GM23338 (cell line): ENCODE measurements around the gene ZC3H6. TPM values are rescaled to one million over a fixed set of nuclear protein-coding genes. Genes with fewer than 3 reads are reported as not detected.

Experiments used
- ATAC-seq: fragments of 200-7000 bp; cut with Tn5 transposase; 3 replicates; pipeline ENCODE4 v1.9.1; 2020
- DNase-seq: peaks from one replicate; pipeline ENCODE4 v3.0.0-alpha.2; 2015; ENCODE audit warnings: low spot score
- H2AFZ ChIP-seq: fragments of 200-600 bp; sonication (generic); 2 replicates; pipeline ENCODE4 v1.8.0; 2016; ENCODE audit warnings: antibody characterized with exemption, mild to moderate bottlenecking, moderate library complexity
- H3F3A ChIP-seq: fragments of 200-600 bp; sonication (generic); replicated peaks from 2 replicates; pipeline ENCODE4 v1.8.0; 2017; ENCODE audit warnings: antibody characterized with exemption, mixed run types, low read depth
- H3K27ac ChIP-seq: fragments of 200-600 bp; sonication (generic); 2 replicates; pipeline ENCODE4 v1.6.1; 2016; ENCODE audit warnings: low read depth
- H3K27me3 ChIP-seq: fragments of 200-600 bp; sonication (generic); 2 replicates; pipeline ENCODE4 v1.8.0; 2016; ENCODE audit warnings: mild to moderate bottlenecking, mixed run types, moderate library complexity; ENCODE audit not compliant: insufficient read depth
- H3K36me3 ChIP-seq: fragments of 200-600 bp; sonication (generic); 2 replicates; pipeline ENCODE4 v1.8.0; 2016; ENCODE audit warnings: mild to moderate bottlenecking; ENCODE audit not compliant: insufficient read depth
- H3K4me1 ChIP-seq: fragments of 200-600 bp; sonication (generic); 2 replicates; pipeline ENCODE4 v1.8.0; 2016; ENCODE audit warnings: mild to moderate bottlenecking, moderate library complexity; ENCODE audit not compliant: insufficient read depth
- H3K4me2 ChIP-seq: fragments of 200-600 bp; sonication (generic); 2 replicates; pipeline ENCODE4 v1.7.1; 2017; ENCODE audit warnings: mixed run types
- H3K4me3 ChIP-seq: fragments of 200-600 bp; sonication (generic); 2 replicates; pipeline ENCODE4 v1.6.1; 2016; ENCODE audit warnings: mixed run types
- H3K79me2 ChIP-seq: fragments of 200-600 bp; sonication (generic); replicated peaks from 2 replicates; pipeline ENCODE4 v1.8.0; 2017; ENCODE audit warnings: mild to moderate bottlenecking; ENCODE audit not compliant: insufficient read depth
- H3K9me2 ChIP-seq: fragments of 200-600 bp; sonication (generic); 2 replicates; pipeline ENCODE4 v1.8.0; 2017; ENCODE audit not compliant: insufficient read depth
- H4K20me1 ChIP-seq: fragments of 200-600 bp; sonication (generic); replicated peaks from 2 replicates; pipeline ENCODE4 v1.8.0; 2017; ENCODE audit warnings: mild to moderate bottlenecking; ENCODE audit not compliant: insufficient read depth
- H3K27ac Mint-ChIP-seq: 2 replicates; pipeline ENCODE4 v1.8.0; 2020; ENCODE audit warnings: inconsistent platforms, mild to moderate bottlenecking, moderate library complexity, mixed read lengths
- H3K27me3 Mint-ChIP-seq: 3 replicates; pipeline ENCODE4 v1.8.0; 2022; ENCODE audit warnings: low read depth, mild to moderate bottlenecking, moderate library complexity, mixed read lengths, inconsistent platforms; ENCODE audit not compliant: insufficient read depth, poor library complexity
- H3K36me3 Mint-ChIP-seq: 3 replicates; pipeline ENCODE4 v1.8.0; 2021; ENCODE audit warnings: low read depth, mild to moderate bottlenecking, inconsistent platforms, moderate library complexity, mixed read lengths
- H3K4me1 Mint-ChIP-seq: 3 replicates; pipeline ENCODE4 v1.8.0; 2020; ENCODE audit warnings: mild to moderate bottlenecking, inconsistent platforms, mixed read lengths
- H3K4me3 Mint-ChIP-seq: 3 replicates; pipeline ENCODE4 v1.8.0; 2021; ENCODE audit warnings: moderate library complexity, mild to moderate bottlenecking, inconsistent platforms, mixed read lengths
- H3K9me3 Mint-ChIP-seq: 3 replicates; pipeline ENCODE4 v1.8.0; 2020; ENCODE audit warnings: moderate library complexity, mild to moderate bottlenecking, inconsistent platforms, mixed read lengths
- CREB1 ChIP-seq: fragments of 250-450 bp; sonication (Bioruptor Pico); IDR thresholded peaks from 2 replicates; pipeline ENCODE4 v1.5.0; 2020; ENCODE audit warnings: low read depth, mild to moderate bottlenecking, moderate library complexity
- CTCF ChIP-seq, 2 experiments: fragments of 200-600 bp in 1 of 2; sonication (generic) in 1 of 2; conservative IDR thresholded peaks; 2 replicates each; pipeline versions ENCODE4 v1.5.1 to v1.6.1; 2016 to 2017; ENCODE audit warnings: antibody characterized with exemption in 2 of 2, low read depth in 2 of 2, mild to moderate bottlenecking in 2 of 2, moderate library complexity in 1 of 2
- ETS1 ChIP-seq: IDR thresholded peaks from 2 replicates; pipeline ENCODE4 v1.6.1; 2016; ENCODE audit warnings: antibody characterized with exemption
- EZH2phosphoT487 ChIP-seq: fragments of 200-600 bp; sonication (generic); IDR thresholded peaks from one replicate; pipeline ENCODE4 v1.8.1; 2018; ENCODE audit warnings: antibody characterized with exemption; ENCODE audit not compliant: unreplicated experiment
- NANOG ChIP-seq: IDR thresholded peaks from 2 replicates; pipeline ENCODE4 v1.6.1; 2016; ENCODE audit warnings: antibody characterized with exemption, borderline replicate concordance
- POLR2AphosphoS5 ChIP-seq: IDR thresholded peaks from 2 replicates; pipeline ENCODE4 v1.6.1; 2016; ENCODE audit warnings: antibody characterized with exemption, low read depth
- STAT1 ChIP-seq: IDR thresholded peaks from one replicate; pipeline ENCODE4 v1.6.1; 2016; ENCODE audit warnings: antibody characterized with exemption; ENCODE audit not compliant: unreplicated experiment
- ZNF331 ChIP-seq: fragments of 250-450 bp; sonication (Bioruptor Pico); IDR thresholded peaks from 2 replicates; pipeline ENCODE4 v1.5.0; 2020; ENCODE audit warnings: low read depth, mild to moderate bottlenecking, moderate library complexity
- ZNF462 ChIP-seq: fragments of 250-450 bp; sonication (Bioruptor Pico); IDR thresholded peaks from 2 replicates; pipeline ENCODE4 v1.5.0; 2020; ENCODE audit warnings: mild to moderate bottlenecking, moderate library complexity
- long read RNA-seq: library from polyadenylated mRNA; unstranded; transcript quantifications from one replicate; pipeline ENCODE4 v2.0.0, GENCODE V29; 2020; ENCODE audit not compliant: unreplicated experiment
- polyA plus RNA-seq: library from polyadenylated mRNA; unstranded; fragments of >200 nt; fragmentation: Nextera tagmentation; extraction: Ambion mirVana; gene quantifications from 2 replicates; pipeline ENCODE4 v1.2.1, GENCODE V29; 2016
- total RNA-seq: library from RNA; depleted of rRNA; stranded (reverse); fragments of >200 nt; shearing (Covaris generic); gene quantifications from 2 replicates; pipeline ENCODE4 v1.2.3, GENCODE V29; 2014; rRNA removed

ZC3H6 gene
- 6.3 and 8.0 TPM in 2 replicates for total RNA-seq
- 4.7 and 4.9 TPM in 2 replicates for polyA plus RNA-seq
- long read RNA-seq, partial matches to known transcripts, result 3 of 3 reads
- long read RNA-seq, other reads (novel, unspliced or antisense), result 0 of 3 reads

GRCh38 chr2:112275311-112275886 is at the start of gene ZC3H6:
Gene ZC3H6, plus strand, starts transcription at chr2:112275597. Its CDS starts 398 bp downstream, at chr2:112275995.
- H3K9me3 Mint-ChIP-seq, result no peaks in the 10 kb centered on the region; the same call in 2 of the 3 replicates
- peak; percentile 96 for DNase-seq
- H3K4me1 ChIP-seq, result peaks cover 7% of the 10 kb centered on the region; the same call in 1 of the 2 replicates
- no peaks in the 10 kb centered on the region for H3K9me2 ChIP-seq
- no peak for TF ChIP-seq CTCF (conservative IDR thresholded peaks at IDR 0.05; ENCODE audit: low read depth in 2 of 2)
- TF ChIP-seq POLR2AphosphoS5, result peak; percentile 97
- TF ChIP-seq CREB1 (CRISPR knock-in tag), result peak; percentile 84
- H2AFZ ChIP-seq, result peak within 1 kb of the TSS; percentile 82; the same call in 1 of the 2 replicates
- peaks cover 18% of the 10 kb centered on the region for H3K4me1 Mint-ChIP-seq
- no peaks in the 10 kb centered on the region for H4K20me1 ChIP-seq
- H3K4me3 ChIP-seq, result peak within 1 kb of the TSS; percentile 65
- ATAC-seq, result peak; percentile 92
- no peaks in the 10 kb centered on the region for H3F3A ChIP-seq
- no peaks in the 10 kb centered on the region for H3K27me3 ChIP-seq
- peak within 1 kb of the TSS; percentile 98 for H3K27ac Mint-ChIP-seq
- H3K4me3 Mint-ChIP-seq, result peak within 1 kb of the TSS; percentile 89
- H3K36me3 ChIP-seq, result no peaks in the 10 kb centered on the region
- no peaks in the 10 kb centered on the region for H3K79me2 ChIP-seq
- peak within 1 kb of the TSS; percentile 88 for H3K4me2 ChIP-seq
- no peaks in the 10 kb centered on the region for H3K36me3 Mint-ChIP-seq
- H3K27ac ChIP-seq, result peak within 1 kb of the TSS; percentile 100
- peaks cover 4% of the 10 kb centered on the region for H3K27me3 Mint-ChIP-seq

GRCh38 chr2:112229348-112229747 is 46.0 kb upstream of the ZC3H6 start:
- Histone ChIP-seq H3F3A (no peaks in the 10 kb centered on the region), H3K4me2 (no peak overlapping the region), H3K27me3 (no peaks in the 10 kb centered on the region), H3K36me3 (no peaks in the 10 kb centered on the region), H3K79me2 (no peaks in the 10 kb centered on the region), H3K27ac (no peak overlapping the region), H4K20me1 (no peaks in the 10 kb centered on the region; the same call in 1 of the 2 replicates), H3K9me2 (no peaks in the 10 kb centered on the region), H3K4me3 (no peak overlapping the region), H2AFZ (no peak overlapping the region), H3K4me1 (no peaks in the 10 kb centered on the region)
- TF ChIP-seq ZNF331 (CRISPR knock-in tag), result no peak
- TF ChIP-seq ZNF462 (CRISPR knock-in tag), result no peak
- TF ChIP-seq STAT1, result no peak
- TF ChIP-seq CREB1 (CRISPR knock-in tag), result no peak
- no peak for TF ChIP-seq EZH2phosphoT487
- TF ChIP-seq NANOG, result no peak
- no peak for TF ChIP-seq POLR2AphosphoS5
- no peak for TF ChIP-seq ETS1
- TF ChIP-seq CTCF (conservative IDR thresholded peaks at IDR 0.05; ENCODE audit: low read depth in 2 of 2), result no peak
- no peaks in the 10 kb centered on the region for H3K9me3 Mint-ChIP-seq
- no peaks in the 10 kb centered on the region for H3K36me3 Mint-ChIP-seq
- H3K4me3 Mint-ChIP-seq, result no peak overlapping the region
- no peaks in the 10 kb centered on the region for H3K27me3 Mint-ChIP-seq
- no peak overlapping the region for H3K27ac Mint-ChIP-seq
- DNase-seq (no peak), ATAC-seq (no peak)
- H3K4me1 Mint-ChIP-seq, result no peaks in the 10 kb centered on the region
